Spleen (tissue), 11 donors: ENCODE data around the gene PLXNA1. TPM values are rescaled to one million over a fixed set of nuclear protein-coding genes. Genes with fewer than 3 reads are reported as not detected.

Experiments
- DNase-seq: peaks from one replicate; pipeline ENCODE4 v3.0.0-alpha.2; 2020
- H3K27ac ChIP-seq, 8 donors: fragments of 200-600 bp; sonication (generic) in 7 of 8; 1 replicate in 4 of 8; 2 replicates in 4 of 8; pipeline versions ENCODE4 v1.5.0 to v1.8.0; 2016 to 2021; ENCODE audit warnings: inconsistent platforms in 4 of 8, mild to moderate bottlenecking in 4 of 8, moderate library complexity in 1 of 8
- H3K27me3 ChIP-seq, 7 donors: fragments of 200-600 bp; sonication (generic) in 6 of 7; replicated peaks in 1 of 7; 1 replicate in 4 of 7; 2 replicates in 3 of 7; pipeline versions ENCODE4 v1.5.0 to v1.8.0; 2016 to 2021; ENCODE audit warnings: inconsistent platforms in 3 of 7, mild to moderate bottlenecking in 1 of 7
- H3K36me3 ChIP-seq, 6 donors: fragments of 200-600 bp; sonication (generic) in 5 of 6; 1 replicate in 4 of 6; 2 replicates in 2 of 6; pipeline versions ENCODE4 v1.5.0 to v1.8.0; 2016 to 2021; ENCODE audit warnings: inconsistent platforms in 2 of 6
- H3K4me1 ChIP-seq, 6 donors: fragments of 200-600 bp; sonication (generic) in 5 of 6; 1 replicate in 3 of 6; 2 replicates in 3 of 6; pipeline versions ENCODE4 v1.5.0 to v1.8.0; 2016 to 2021; ENCODE audit warnings: inconsistent platforms in 3 of 6
- H3K4me3 ChIP-seq, 8 donors: fragments of 200-600 bp; sonication (generic) in 7 of 8; 1 replicate in 4 of 8; 2 replicates in 4 of 8; pipeline versions ENCODE4 v1.5.0 to v1.8.0; 2016 to 2021; ENCODE audit warnings: inconsistent platforms in 4 of 8, mild to moderate bottlenecking in 4 of 8, moderate library complexity in 2 of 8
- H3K9me3 ChIP-seq, 8 donors: fragments of 200-600 bp; sonication (generic) in 7 of 8; 1 replicate in 4 of 8; 2 replicates in 4 of 8; pipeline versions ENCODE4 v1.5.0 to v1.8.0; 2016 to 2021; ENCODE audit warnings: inconsistent platforms in 4 of 8
- POLR2A ChIP-seq, 3 donors: fragments of 450-650 bp; IDR thresholded peaks; one replicate each; pipeline ENCODE4 v1.5.1; 2017; ENCODE audit warnings: antibody characterized with exemption in 3 of 3, mild to moderate bottlenecking in 1 of 3
- POLR2AphosphoS5 ChIP-seq, 3 donors: sonication (generic); formaldehyde crosslinking; IDR thresholded peaks; one replicate each; pipeline ENCODE4 v1.5.1; 2017; ENCODE audit warnings: antibody characterized with exemption in 3 of 3
- WGBS, 5 donors: extraction: QIAGEN DNeasy Blood & Tissue Kit in 3 of 5; methylation state at CpG; one replicate each; pipeline versions ENCODE4 v1.1.5 to v1.1.7; 2013 to 2018; 5-methylcytosine and 5-hydroxymethylcytosine counted together
- intact Hi-C: fragments of 100-400 bp; cut with DNase I; formaldehyde crosslinking; loops from one replicate; pipeline ENCODE4 v1.15.0; 2023; ENCODE audit warnings: low total_unique reads
- polyA plus RNA-seq, 3 donors: library from polyadenylated mRNA; stranded (reverse); fragments of 200-250 nt; gene quantifications; one replicate each; pipeline ENCODE4 v1.2.1, GENCODE V29; 2013
- total RNA-seq, 7 donors: library from RNA; depleted of rRNA in 3 of 7; stranded (reverse); fragments of >200 nt in 3 of 7; fragmentation: NEBNext Ultra II Directional in 4 of 7; extraction: Animal tissue kit (Norgen Biotek cat#: 25700) in 4 of 7; gene quantifications; one replicate each; pipeline versions ENCODE4 v1.1.0 to v1.2.1, GENCODE V29; 2016 to 2021
- TF ChIP-seq, protein P1 (sequence below), 11 experiments: fragments of 200-600 bp in 7 of 11; fragments of 450-650 bp in 4 of 11; sonication (generic) in 4 of 11; IDR thresholded peaks in 8 of 11; conservative IDR thresholded peaks in 3 of 11; 1 replicate in 7 of 11; 2 replicates in 4 of 11; pipeline versions ENCODE4 v1.4.0 to v1.8.0; 2016 to 2021; ENCODE audit warnings: antibody characterized with exemption in 11 of 11, inconsistent platforms in 4 of 11, mild to moderate bottlenecking in 1 of 11
- donor health status: healthy with polysubstance abuse.
- donor health status: DM: no; HTN: no; CAD: no; lungs with moderate emphysema.
- donor health status: DM: no; HTN: no; CAD: no.
- donor health status: Bipolar disorder and iron deficiency.
- donor health status: healthy.
- donor health status: DM: no; HTN: no; CAD: no.
- donor health status: DM: yes; HTN: yes; CAD: no.

PLXNA1 gene
- total and polyA plus RNA-seq, 10 donors, result 3.7 to 47.6 (median 31.0) TPM

DNA sequence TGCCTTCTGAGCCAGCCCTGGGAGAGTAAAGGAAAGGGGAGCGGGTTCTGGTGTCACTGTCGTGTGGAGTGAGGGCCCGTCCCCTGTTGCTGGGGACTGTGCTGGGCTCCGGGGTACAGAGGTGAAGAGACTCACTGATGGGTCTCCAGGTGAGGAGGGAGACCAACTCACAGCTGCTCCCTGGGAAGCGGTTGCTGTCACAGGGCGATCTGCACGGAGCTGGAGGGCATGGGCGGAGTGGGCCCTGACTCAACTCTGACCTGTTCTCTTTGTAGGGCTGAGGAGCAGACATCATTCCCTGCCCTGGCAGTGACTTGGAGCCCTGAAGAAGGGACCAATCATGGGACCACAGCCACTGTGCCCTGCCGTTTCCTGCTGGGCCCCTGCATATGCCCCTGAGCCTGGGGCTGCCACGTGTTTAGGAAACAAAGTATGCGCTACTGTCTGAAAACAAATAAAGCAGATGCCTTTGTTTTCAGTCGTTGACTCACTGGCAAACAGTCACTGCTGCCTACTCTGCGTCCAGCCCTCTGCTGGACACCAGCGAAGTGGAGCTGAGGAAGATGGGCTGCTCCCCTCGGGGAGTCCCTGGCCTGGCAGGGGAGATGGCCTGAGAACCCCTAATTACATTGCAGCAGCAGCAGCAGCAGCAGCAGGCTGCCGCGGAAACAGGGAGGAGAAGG, 22.9 kb upstream of the PLXNA1 start:
- H3K36me3 ChIP-seq, result peaks cover 0 to 11% (median 0%) of the 10 kb centered on the region in 6 donors
- no peaks in the 10 kb centered on the region for H3K9me3 ChIP-seq
- H3K27me3 ChIP-seq, result no peaks in the 10 kb centered on the region
- no peak for TF ChIP-seq POLR2AphosphoS5 (IDR thresholded peaks at IDR 0.05)
- TF ChIP-seq, protein P1, sequence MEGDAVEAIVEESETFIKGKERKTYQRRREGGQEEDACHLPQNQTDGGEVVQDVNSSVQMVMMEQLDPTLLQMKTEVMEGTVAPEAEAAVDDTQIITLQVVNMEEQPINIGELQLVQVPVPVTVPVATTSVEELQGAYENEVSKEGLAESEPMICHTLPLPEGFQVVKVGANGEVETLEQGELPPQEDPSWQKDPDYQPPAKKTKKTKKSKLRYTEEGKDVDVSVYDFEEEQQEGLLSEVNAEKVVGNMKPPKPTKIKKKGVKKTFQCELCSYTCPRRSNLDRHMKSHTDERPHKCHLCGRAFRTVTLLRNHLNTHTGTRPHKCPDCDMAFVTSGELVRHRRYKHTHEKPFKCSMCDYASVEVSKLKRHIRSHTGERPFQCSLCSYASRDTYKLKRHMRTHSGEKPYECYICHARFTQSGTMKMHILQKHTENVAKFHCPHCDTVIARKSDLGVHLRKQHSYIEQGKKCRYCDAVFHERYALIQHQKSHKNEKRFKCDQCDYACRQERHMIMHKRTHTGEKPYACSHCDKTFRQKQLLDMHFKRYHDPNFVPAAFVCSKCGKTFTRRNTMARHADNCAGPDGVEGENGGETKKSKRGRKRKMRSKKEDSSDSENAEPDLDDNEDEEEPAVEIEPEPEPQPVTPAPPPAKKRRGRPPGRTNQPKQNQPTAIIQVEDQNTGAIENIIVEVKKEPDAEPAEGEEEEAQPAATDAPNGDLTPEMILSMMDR (IDR thresholded peaks at IDR 0.05 in 8 of 11, conservative IDR thresholded peaks at IDR 0.05 in 3 of 11), result peak in 4 of 11 experiments; percentile 9 to 33 (median 19)
- WGBS, 5 donors, result 65 to 80% (median 79%) methylated on average over 16 to 17 of the region's 17 CpGs
- intact Hi-C loops, result no loop called here
- peak overlapping the region in 5 of 8 donors; percentile 48 to 74 (median 66) for H3K27ac ChIP-seq
- H3K4me1 ChIP-seq, result peaks cover 10 to 55% (median 33%) of the 10 kb centered on the region in 6 donors
- no peak overlapping the region for H3K4me3 ChIP-seq
- peak; percentile 68 for DNase-seq

DNA sequence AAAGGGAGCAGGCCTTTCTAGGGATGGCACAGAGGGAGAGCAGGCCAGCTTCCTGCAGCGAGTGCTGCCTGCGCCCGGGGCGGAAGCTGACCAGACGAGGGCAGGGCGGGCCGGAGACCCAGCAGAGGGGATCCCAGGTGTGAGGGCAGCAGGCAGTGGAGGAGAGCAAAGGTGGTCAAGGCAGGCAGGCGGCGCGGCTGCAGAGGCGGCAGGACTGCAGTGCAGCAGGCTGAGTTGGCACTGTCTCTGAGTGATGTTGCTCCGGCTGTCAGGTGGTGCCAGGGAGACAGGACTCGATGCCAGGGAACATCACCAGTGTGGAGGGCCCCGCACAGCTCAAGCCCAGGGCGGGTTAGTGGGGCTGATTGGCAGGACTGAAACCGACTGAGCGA, 22.3 kb upstream of the PLXNA1 start:
- Histone ChIP-seq H3K36me3 (peaks cover 0 to 11% (median 0%) of the 10 kb centered on the region in 6 donors), H3K4me1 (peaks cover 10 to 50% (median 29%) of the 10 kb centered on the region in 6 donors), H3K27ac (peak overlapping the region in 6 of 8 donors; percentile 15 to 74 (median 60)), H3K4me3 (no peak overlapping the region), H3K9me3 (no peaks in the 10 kb centered on the region), H3K27me3 (no peaks in the 10 kb centered on the region)
- intact Hi-C loops, result no loop called here
- TF ChIP-seq, protein P1 (IDR thresholded peaks at IDR 0.05 in 8 of 11, conservative IDR thresholded peaks at IDR 0.05 in 3 of 11), result peak in 2 of 11 experiments; percentile 0 to 12
- peak in 2 of 3 donors; percentile 53 to 71 for TF ChIP-seq POLR2AphosphoS5 (IDR thresholded peaks at IDR 0.05)
- TF ChIP-seq POLR2A (IDR thresholded peaks at IDR 0.05), result no peak
- DNase-seq, result peak; percentile 80
- 61 to 88% (median 68%) methylated on average over 16 to 17 of the region's 17 CpGs for WGBS, 5 donors

DNA sequence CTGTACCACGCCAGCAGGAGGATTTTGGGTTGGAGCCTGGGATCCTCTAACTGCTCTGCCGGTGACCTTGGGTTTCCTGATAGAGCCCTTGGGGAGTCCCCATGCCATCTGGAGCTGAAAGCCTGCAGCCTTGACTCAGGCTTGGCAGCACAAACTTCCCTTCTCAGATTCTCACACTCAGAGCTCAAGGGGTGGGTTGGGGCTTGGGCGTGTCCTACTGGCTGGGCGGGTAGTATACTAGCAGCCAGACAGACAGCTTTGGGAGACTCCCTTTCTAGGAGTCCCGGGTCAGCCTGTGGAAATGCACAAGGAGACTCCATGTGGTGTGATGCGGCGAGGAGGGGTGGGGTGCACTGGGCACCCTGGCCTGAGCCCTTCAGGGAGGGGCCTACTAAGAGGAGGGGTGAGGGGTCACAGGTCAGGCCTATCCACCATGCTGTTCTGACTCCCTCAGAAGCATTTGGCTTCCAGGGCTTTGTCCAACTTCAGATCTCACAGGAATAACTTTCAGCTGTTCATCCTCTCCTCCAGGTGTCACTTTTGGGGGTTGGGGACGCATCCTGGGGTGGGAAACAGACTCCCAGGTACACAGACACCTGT, 21.6 kb upstream of the PLXNA1 start:
- H3K9me3 ChIP-seq, result no peaks in the 10 kb centered on the region
- peak; percentile 86 for DNase-seq
- TF ChIP-seq POLR2AphosphoS5 (IDR thresholded peaks at IDR 0.05) (peak in 2 of 3 donors; percentile 39 to 48), POLR2A (IDR thresholded peaks at IDR 0.05) (no peak)
- peaks cover 0 to 11% (median 0%) of the 10 kb centered on the region in 6 donors for H3K36me3 ChIP-seq
- H3K27ac ChIP-seq, result peak overlapping the region in 6 of 8 donors; percentile 15 to 74 (median 60)
- intact Hi-C loops, result no loop called here
- H3K4me3 ChIP-seq, result no peak overlapping the region
- H3K4me1 ChIP-seq, result peaks cover 10 to 43% (median 26%) of the 10 kb centered on the region in 6 donors
- WGBS, 5 donors, result 48 to 69% (median 62%) methylated on average over 4 to 8 of the region's 8 CpGs
- H3K27me3 ChIP-seq, result no peaks in the 10 kb centered on the region

DNA sequence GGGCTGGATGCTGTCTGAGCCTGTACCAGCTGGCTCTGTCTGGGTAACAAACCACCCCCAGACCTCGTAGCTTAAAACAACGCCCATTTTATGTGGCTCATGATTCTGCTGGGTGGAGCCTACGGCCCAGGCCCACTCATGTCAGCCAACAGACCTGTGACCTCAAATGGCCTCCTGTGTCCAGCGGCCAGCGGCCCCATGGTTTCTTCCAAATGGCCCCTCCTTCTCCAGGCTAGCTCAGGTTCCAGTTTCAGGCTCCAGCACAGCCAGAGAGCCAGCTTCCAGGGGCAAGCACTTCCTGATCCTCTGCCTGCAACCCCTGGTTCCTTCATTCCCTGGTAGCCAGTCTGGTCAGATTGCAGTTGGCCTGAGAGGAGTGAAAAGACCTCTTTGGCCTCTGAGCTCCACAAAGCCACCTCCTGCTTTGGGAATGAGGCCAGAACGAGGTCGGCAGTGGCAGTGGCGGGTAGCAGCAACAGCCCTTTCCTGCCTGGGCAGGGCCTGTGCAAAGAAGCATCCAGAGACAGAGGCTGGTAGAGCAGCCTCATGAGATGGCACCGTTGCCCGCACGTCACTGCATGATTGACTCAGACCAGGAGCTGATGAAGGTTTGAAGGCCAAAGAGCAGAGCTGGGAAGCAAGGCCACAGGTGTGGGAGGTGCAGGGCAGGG, 21.0 kb upstream of the PLXNA1 start:
- intact Hi-C loops, result no loop called here
- peak overlapping the region in 5 of 8 donors; percentile 48 to 74 (median 66) for H3K27ac ChIP-seq
- no peaks in the 10 kb centered on the region for H3K9me3 ChIP-seq
- peaks cover 0 to 4% (median 0%) of the 10 kb centered on the region in 7 donors for H3K27me3 ChIP-seq
- WGBS, 5 donors, result 57 to 89% (median 70%) methylated on average over 7 to 11 of the region's 11 CpGs
- H3K4me3 ChIP-seq, result no peak overlapping the region
- TF ChIP-seq POLR2AphosphoS5 (IDR thresholded peaks at IDR 0.05) (peak in 1 of 3 donors; percentile 27), POLR2A (IDR thresholded peaks at IDR 0.05) (no peak)
- TF ChIP-seq, protein P1 (IDR thresholded peaks at IDR 0.05 in 8 of 11, conservative IDR thresholded peaks at IDR 0.05 in 3 of 11), result no peak
- peak; percentile 77 for DNase-seq
- H3K36me3 ChIP-seq, result peaks cover 0 to 11% (median 0%) of the 10 kb centered on the region in 6 donors
- H3K4me1 ChIP-seq, result peaks cover 10 to 37% (median 26%) of the 10 kb centered on the region in 6 donors
